Fibroblast of skin of right biceps (primary cell): ENCODE results near the gene PLP1.
"Not testable (repeated sequence)": the region's sequence is repeated elsewhere in the genome, so short reads cannot be mapped to it uniquely, and the experiment has no call there.

Source experiments
- DNase-seq: peaks from one replicate; pipeline ENCODE4 v3.0.0-alpha.2; 2013

Gene PLP1

DNA sequence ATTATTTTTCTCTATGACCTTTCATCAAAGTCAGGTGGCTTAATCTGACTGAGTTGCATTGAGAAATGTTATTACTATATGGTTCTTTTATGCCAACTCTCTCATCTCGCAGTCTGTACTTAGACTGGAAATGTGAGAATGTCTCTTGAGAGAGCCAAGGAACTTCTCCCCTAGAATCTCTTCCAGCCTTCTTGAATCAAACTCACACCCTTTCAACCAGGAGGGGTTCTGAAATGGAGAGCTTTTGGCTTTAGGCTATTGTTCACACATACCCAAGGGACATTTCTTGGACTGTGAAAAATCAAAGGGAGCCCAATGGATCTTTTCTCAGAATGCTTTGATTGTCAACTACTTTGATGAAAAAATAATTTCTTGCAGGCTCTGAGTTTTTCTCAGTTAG is 5.1 kb downstream of the PLP1 start:
- no peak for DNase-seq

DNA sequence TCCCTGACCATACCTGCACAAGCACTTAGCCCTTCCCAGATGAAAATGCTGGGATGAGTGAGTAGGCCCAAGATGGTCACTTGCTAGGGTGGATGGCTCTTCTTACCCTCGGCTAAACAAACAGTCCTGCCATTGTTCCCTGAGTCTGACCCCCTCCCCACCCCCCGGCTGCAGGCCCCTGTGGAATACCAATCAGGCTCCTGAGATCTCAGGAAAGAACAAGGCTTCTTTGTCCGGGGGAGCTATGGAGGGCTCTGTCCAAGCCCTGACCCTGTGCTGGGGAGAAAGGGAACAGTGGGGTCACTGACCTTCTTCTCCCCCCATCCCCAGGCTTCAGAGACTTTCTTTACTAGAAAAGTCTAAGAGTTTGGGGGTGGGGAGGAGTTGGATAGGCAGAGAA is 6.0 kb downstream of the PLP1 start:
- no peak for DNase-seq

DNA sequence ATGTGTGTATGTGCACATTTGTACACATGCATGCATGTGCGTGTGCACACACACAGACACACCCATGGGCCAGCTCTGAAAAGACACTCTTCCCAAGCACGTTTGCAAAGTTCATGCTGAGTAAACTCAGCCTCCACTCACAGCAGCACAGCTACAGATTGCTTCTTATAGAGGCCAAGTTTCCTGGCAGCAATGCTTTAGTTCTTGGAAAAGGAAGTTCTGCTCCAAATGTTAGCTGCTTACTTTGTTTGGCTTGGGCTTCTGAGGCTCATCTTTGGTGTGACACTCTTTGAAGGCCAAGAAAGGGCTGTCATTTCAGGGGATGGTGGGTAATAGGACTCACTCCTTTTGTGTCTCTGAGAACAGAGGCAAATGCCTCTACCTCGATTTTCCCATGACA is 6.6 kb downstream of the PLP1 start:
- DNase-seq = no peak

DNA sequence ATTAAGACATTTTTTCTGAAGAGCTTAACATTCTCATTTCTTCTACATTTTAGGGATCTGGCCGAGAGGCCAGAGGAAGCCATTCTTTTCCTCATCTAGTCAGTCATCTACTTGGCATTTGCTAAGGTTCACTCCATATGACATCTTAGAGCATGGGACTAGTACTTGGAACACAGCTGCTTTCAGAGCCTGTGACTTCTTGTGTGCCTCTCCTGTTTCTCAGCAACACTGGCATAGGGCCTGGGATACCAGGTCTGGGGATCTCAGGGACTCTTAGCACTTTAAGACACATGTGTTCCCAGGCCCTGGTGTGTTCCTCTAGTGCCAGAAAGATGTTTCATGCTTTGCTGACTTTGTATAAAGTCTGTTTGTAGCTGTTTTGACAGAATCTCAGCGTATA is 7.3 kb downstream of the PLP1 start:
- no peak for DNase-seq

DNA sequence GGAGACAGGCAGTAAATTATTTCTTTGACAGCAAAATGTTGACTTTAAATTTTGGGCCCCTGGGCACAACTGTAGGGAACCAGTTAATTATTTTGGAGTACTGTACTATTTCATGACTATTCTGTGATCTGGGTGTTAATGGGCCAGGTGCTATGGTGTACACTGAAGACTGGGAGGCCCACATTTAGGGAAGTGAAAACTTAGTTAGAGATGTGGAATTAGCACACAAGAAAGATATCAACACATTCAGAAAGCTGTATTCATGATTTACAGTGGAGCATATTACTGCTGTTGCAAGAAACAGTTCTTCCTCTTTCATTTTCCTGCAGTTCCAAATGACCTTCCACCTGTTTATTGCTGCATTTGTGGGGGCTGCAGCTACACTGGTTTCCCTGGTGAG is 12.4 kb downstream of the PLP1 start:
- DNase-seq = no peak

DNA sequence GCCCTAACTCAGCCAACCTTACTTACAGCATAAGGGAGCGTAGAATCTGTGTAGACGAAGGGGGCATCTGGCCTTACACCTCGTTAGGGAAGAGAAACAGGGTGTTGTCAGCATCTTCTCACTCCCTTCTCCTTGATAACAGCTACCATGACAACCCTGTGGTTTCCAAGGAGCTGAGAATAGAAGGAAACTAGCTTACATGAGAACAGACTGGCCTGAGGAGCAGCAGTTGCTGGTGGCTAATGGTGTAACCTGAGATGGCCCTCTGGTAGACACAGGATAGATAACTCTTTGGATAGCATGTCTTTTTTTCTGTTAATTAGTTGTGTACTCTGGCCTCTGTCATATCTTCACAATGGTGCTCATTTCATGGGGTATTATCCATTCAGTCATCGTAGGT is 14.6 kb downstream of the PLP1 start:
- peak; percentile 6 for DNase-seq

DNA sequence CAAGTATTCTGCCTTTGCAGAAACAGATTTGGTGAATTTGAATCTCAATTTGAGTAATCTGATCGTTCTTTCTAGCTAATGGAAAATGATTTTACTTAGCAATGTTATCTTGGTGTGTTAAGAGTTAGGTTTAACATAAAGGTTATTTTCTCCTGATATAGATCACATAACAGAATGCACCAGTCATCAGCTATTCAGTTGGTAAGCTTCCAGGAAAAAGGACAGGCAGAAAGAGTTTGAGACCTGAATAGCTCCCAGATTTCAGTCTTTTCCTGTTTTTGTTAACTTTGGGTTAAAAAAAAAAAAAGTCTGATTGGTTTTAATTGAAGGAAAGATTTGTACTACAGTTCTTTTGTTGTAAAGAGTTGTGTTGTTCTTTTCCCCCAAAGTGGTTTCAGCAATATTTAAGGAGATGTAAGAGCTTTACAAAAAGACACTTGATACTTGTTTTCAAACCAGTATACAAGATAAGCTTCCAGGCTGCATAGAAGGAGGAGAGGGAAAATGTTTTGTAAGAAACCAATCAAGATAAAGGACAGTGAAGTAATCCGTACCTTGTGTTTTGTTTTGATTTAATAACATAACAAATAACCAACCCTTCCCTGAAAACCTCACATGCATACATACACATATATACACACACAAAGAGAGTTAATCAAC is 15.3 kb downstream of the PLP1 start:
- peak; percentile 68 for DNase-seq

DNA sequence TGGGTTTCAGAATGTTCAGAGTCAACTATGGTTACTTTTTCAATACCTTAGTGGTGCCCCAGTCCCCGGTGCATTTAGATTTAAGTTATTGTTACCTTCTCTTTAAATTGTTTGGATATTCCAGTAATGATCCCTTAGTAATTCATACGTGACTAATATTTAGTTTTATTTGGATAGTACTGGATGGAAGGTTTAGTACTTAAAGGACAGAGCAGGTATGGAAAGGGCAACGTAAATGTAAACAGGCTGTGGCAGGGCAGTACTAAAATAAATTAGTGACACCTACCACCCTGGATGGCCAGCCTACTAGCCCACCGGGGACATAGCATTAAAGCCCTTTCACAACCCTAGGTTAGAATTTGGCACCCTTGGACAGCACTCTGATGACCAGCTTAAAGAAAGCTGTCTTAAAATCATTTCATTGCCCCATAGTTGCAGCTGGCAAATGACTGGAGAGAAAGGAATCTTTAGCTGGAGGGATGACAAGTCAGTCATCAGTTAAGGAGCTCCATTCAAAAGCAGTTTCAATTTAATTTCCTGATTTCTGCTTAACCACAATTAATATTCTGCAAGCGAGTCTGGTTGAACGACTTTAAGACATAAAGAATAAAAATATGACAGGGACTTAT is 16.4 kb downstream of the PLP1 start:
- peak; percentile 73 for DNase-seq

DNA sequence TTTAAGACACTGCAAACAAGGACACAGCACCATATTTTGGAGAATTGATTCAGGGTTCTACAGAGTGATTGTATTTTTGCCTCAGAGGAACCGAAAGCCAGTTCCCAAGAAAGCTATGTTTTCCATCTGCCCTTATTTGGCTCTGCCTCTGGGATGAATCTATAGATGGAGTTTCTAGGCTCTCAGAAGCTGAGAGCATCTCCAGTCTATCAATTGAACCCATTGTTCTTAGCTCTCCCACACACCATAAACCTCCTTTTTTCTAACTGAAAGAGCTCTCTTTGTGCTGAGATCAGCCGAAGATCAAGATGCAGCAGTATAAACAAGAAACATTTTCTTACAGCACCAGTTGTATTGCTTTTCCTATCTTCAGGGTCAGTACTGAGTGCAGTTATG is 16.9 kb downstream of the PLP1 start:
- DNase-seq = no peak

DNA sequence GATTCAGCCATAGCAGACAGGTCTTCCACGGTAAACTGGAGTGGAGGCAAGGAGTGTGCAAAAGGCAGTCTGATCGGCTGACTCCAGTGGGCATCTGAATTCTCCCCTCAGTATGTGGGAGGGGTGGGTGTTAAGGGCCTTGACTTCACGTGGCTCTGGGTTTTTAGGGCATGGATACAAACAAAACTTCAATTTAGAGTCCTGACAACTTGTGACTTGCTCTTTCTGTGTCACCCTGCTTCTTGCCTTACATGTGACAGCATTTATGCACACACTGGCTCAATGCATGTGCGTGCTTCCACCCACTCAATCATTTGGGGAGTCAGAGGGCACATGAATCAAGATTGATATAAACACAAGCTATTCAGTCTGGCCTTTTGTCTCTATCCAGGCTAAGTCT is 17.5 kb downstream of the PLP1 start:
- DNase-seq = no peak

DNA sequence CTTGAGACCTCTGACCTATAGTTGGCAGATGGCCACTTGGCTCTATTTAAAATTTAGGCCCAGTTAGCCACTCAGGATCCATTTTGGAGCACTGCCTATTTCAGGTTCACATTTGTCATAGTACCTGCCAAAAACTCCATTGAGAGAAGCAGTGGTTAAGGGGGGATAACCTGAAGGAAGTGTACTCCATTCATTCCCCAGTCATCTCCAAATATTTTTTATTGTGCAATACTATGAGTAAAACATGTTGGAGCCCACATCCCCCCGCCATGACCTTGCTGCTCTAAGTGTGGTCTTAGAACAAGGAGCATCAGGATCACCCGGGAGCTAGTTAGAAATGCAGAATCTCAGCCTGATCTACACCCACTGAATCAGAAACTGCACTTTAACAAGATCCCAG is 21.1 kb downstream of the PLP1 start:
- peak; percentile 39 for DNase-seq

DNA sequence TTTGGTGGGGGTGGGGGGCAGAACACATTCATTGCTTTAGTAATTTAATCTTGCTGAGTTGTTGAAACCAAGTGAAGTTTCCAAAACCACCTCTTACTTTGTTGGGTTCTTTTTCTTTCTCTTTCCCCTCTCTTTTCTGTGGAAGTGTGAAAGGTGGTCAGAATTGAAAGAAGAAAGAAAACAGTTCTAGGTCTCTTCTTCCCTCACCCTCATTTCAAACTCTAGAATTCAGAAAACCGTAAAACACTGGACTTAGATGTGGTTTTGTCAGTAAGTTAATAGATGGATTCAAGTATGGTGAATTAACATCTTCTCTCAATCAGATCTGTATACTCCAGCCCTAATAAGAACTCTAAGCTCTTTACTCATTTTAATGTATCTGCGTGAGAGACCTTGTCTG is 23.7 kb downstream of the PLP1 start:
- DNase-seq = no peak

DNA sequence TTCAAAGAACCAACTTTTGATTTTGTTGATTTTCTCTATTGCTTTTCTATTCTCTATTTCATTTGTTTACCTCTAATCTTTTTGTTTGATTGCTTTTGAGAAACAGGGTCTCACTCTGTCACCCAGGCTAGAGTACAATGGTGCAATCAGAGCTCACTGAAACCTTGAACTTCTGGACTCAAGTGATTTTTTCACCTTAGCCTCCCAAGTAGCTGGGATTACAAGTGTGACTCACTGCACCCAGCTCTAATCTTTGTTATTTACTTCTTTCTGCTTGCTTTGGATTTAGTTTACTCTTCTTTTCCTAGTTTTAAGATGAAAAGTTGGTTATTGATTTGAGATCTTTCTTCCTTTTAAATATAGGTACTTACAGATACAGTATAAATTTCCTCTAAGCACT is 29.2 kb downstream of the PLP1 start:
- DNase-seq = no peak

DNA sequence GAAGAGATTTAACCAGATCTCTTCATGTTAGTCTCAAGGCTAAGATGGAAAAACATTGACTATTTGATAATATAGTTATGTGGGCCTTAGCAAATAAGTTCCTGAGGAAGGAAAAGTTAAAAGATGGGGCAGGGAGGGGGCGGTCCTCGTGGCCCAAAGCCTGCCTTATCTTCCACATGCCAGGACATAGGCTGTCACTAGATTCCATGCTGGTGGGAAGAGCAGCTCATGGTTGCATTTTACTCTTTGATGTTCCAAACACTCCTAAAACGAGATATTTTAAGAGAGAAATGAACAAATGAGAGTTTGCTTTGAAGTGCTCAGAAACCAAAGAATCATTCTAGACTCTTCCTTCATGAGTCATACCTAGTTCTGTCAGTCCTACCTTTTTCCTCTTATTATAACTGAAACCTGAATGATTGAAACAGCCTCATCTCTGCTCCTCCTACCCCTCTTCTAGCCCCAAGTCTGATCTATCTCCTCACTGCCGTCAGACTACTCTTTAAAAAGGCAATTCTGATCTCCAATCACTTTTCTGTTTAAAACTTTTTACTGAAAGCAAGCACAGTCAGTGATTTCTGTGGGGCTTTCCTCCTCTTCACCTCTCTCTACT is 30.3 kb downstream of the PLP1 start:
- no peak for DNase-seq

DNA sequence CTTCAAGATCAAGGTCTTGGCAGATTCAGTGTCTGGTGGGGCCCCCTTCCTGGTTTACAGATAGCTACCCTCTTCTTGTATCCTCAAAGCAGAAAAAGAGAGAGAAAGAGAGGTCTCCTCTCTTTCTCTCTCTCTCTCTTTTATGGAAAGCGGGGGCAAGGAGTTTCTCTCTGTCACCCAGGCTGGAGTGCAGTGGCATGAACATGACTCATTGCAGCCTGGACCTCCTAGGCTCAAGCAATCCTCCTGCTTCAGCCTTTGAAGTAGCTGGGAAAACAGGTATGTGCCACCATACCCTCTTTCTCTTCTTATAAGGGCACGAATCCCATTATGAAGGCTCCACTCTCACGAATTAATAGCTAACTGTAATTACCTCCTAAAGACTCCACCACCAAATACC is 35.2 kb downstream of the PLP1 start:
- no peak for DNase-seq

DNA sequence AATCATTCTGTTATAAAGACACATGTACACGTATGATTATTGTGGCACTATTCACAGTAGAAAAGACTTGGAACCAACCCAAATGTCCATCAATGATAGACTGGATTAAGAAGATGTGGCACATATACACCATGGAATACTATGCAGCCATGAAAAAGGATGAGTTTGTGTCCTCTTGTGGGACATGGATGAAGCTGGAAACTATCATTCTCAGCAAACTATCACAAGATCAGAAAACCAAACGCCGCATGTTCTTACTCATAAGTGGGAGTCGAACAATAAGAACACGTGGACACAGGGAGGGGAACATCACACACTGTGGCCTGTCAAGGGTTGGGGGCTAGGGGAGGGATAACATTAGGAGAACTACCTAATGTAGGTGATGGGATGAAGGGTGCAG is 40.5 kb downstream of the PLP1 start:
- DNase-seq = not testable (repeated sequence)

DNA sequence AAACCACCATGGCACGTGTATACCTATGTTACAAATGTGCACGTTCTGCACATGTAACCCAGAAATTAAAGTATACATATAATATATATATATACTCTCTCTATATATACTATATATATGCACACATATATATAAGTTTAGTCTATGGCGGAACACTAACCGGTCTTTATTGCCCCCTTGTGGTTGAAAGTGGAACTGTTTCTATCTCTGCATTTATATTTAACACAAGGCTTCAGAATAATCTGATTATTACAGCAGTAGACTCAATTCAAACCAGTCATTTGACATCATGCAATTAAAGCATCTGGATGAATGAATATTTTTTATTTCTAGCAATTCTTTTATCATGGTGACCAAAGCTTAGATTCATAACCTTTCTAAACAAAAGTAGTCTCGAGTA is 40.9 kb downstream of the PLP1 start:
- peak; percentile 55 for DNase-seq

DNA sequence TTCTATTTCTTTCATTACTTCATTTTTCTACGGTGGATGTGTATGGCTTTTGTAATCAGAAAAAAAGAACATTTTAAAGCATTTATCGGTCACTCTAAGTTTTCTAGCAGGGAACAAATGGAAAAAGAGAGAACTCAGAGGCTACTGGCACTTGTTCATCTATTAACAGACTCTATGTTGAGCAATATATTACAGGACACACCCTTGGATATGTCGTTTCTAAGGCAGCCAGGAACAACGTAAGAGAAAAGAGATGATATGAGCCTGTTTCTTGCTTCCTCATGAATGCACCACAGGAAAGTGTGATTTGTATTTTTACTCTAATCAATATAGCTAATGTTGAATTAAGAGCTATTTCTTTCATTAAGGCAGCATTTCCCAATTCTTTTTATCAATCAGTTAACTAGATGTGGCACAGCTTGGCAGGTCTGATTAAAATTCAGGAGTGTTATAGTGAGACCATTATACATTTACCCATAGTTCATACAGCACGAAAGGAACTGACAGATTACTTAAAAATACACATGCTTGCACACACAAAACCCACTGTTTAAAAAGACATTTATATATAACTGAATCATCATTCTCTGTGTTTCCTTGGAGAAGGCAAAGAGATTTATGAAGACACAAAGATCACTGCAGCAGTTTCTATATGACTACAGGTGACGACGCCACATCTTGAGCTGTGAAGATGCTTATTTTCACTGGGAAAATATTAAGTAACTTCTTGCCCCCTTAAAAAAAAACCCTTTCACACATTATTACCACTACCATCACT is 42.4 kb downstream of the PLP1 start:
- DNase-seq = no peak

DNA sequence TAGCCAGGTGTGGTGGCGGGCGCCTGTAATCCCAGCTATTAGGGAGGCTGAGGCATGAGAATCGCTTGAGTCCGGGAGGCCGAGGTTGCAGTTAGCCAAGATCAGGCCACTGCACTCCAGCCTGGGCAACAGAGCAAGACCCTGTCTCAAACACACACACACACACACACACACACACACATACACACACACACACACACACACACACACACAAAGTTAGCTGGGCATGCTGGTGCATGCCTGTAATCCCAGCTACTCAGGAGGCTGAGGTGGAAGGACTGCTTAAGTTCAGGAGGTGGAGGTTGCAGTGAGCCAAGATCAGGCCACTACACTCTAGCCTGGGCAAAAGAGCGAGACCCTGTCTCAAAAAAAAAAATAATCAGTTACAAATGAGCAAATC is 44.2 kb downstream of the PLP1 start:
- not testable (repeated sequence) for DNase-seq

DNA sequence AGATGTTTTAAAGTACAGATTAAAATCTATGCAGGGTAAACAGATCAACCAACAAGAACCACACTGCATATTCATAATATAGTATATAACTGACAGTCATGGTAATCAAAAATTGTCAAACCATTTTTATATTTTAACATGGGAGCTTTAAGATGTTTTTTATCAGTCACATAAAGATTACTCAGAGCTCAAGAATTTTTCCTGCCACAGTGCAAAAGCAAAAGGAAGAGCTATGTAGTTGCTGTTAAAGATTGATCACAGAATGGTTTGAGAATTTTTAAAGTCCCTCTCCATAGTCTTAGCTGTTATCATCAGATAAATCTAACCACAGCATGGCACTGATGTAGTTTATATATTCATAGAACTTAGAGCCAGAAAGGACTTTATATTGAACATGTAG is 47.0 kb downstream of the PLP1 start:
- peak; percentile 46 for DNase-seq

DNA sequence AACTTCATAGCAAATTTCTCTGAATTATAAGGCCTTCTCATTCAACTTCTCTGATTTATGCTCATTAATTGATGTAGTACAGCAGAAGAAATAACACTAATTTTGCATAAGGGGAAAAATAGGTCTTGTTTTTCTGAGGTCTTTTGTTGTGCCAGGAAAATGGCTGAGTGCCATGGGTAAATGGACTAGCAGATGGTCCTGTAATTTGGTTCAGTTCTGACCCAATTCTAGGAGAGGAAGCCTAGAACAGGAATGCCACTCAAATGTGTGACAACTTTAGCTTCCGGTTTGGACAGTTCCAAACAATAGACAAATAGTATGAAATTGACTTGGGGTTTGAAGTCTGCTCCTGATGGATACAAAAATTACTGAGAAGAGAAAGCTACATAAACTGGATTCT is 49.2 kb downstream of the PLP1 start:
- DNase-seq = no peak

DNA sequence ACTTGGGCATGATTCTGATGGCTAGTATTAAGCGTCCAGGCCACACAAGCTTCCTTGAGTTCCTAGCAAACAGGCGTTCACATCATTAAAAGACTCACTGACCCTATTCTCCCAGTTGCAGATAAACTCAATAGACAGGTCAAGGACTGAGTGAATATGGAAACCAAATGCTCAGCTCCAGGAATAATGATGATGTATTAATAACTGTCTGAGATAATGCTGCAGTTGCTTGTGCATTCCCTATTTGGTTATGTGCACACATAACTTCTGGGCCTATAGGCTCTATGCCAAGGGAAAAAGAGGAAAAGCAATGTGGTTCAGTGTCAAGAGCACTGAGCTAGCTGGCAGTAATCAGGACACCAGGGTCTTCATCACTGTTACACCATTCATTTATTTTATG is 51.9 kb downstream of the PLP1 start:
- DNase-seq = no peak

DNA sequence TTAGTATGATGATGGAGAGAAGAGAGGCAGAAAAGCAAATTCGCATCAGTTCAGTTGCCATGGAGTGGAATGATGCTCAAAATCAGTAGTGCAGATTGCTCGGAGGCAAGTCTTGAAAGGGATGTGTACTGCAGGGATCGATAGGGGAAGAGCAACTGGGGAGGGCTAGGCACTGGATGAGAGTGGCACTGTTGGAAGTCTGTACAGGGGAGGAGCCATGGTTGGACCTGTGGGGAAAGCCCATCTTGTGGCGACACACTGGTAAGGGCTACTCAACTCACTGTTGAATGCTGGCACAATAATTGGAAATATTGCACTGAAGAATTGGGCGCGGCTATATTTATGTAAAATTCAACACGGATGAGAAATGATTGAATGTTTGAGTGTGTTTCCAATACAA is 54.2 kb downstream of the PLP1 start:
- DNase-seq = no peak

DNA sequence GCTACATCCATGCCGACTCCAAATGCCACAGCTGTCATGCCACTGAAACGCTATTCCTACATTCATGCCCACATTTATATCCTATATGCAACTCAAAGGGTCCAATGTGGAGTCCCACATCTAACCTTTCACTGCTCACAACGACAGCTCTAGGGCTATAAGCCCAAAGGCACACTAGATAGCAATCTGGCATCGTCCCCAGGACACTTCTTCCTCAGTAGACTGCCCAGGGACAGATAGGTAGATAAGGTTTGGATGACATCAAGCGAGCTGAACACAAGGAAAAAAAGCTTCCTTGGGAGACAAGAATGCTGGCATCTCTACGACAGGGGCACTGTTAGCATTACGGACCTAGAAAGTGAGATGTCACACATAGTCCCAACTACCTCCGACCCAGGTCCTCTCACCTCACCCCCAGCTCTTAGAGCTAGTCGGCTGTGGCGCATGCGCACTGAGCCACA is 54.7 kb downstream of the PLP1 start:
- no peak for DNase-seq
